GM19395 (cell line): Measurements from ENCODE around the gene PPA2.
A peak's percentile ranks its signal among the peaks of the same experiment; 100 is the strongest.
"Not testable (repeated sequence)": the region's sequence is repeated elsewhere in the genome, so short reads cannot be mapped to it uniquely, and the experiment has no call there.

ENCODE experiments used
- ATAC-seq: cut with Tn5 transposase; IDR thresholded peaks from one replicate; pipeline ENCODE4 v1.9.1; 2021; ENCODE audit warnings: mild to moderate bottlenecking, moderate library complexity; ENCODE audit not compliant: unreplicated experiment

PPA2 gene

DNA sequence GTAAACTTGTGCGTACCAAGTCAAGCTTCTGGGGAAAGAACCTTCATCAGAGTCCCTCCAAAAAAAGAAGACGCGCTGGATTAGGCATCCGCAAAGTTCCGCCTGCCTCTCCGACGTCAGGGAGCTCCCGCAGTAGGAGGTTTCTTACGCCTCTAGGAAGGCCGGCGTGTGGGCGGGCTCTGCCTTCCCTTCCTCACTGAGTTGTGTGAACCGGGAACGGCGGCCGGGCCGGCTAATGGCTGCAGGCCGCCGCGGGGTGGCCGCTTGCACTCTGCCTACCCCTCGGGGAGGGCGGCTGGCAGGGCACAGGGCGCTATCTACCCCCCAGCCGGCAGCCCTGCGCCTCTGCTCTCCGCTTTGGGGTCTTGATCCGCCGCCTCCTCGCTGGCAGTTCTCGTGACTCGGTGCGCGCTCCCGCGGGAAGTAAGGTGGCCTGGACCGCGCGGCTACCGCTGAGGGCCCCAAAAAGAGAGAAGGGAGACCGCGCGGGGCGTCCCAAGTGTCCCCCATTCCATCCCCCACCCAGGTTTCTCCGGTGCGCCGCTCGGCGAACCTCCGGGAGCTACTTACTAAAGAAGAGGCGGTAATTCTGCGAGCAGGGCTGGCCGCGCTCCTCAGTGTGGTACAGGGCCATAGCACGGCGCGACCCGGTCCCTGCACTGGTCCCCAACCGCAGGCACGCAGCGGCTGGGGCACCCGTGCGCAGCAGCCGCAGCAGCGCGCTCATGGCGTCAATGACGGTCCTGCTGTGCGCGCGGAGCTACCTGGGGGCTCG is at the start of gene PPA2:
Gene PPA2, minus strand, starts transcription at position 739 of the 775 bp plus-strand sequence. Its CDS starts 12 bp downstream, at position 727.
- peak; percentile 82 for ATAC-seq

DNA sequence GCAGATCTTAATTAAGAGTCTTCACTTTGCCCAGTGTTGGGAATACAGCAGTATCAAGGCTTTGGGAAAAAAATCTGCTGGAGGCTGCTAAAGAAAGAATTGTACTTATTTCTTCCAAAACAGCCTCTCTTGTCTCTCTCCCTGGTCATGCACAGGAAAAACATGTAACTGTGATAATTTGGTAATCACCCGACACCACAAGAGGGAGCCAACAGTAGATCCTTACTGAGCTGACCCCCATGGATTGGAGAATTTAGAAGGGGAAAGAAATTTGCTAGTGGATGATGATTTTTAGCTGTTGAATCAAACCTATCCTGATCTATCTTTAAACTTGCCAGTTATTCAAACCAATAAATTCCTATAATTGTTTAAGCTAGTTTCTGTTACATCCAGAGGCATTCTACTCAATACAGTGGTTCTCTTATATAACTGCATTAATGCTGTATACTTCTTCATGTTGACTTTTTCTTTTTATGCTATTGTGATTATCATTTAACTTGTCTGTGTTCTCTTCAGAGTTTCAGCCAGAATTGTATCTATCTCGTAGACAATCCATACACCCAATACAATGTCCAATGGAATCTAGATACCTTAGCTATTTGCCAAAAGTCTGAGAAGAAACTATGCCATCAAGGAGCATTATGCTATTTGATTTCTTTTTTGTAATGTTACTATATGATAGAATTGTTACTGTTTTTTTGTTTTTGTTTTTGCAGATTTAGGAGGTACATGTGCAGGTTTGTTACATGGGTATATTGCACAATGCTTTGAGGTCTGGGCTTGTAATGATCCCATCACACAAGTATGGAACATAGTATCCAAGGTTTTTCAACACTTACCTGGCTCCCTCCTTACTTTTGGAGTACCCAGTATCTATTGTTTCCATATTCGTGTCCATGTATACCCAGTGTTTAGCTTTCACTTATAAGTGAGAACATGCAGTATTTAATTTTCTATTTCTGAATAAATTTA is 47.2 kb upstream of the PPA2 start:
- peak; percentile 96 for ATAC-seq

DNA sequence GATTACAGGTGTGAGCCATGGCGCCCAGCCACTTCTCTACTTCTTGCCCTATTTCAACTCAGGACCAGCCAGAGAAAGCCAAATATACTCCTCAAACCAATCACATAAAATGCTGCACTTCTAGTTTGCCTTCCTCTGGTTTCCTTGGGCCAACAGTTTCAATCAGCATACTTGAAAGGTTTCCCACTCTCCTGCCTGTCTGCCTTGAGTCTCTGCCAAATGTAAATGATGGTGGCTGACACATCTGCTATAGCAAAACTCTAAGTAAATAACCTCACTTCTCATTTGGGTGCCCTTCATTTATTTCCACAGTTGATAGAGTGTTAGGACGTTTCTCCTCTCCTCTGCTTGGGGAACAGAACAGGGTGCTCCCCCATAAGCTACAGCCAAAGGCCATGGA is 36.4 kb upstream of the PPA2 start:
- ATAC-seq = no peak

DNA sequence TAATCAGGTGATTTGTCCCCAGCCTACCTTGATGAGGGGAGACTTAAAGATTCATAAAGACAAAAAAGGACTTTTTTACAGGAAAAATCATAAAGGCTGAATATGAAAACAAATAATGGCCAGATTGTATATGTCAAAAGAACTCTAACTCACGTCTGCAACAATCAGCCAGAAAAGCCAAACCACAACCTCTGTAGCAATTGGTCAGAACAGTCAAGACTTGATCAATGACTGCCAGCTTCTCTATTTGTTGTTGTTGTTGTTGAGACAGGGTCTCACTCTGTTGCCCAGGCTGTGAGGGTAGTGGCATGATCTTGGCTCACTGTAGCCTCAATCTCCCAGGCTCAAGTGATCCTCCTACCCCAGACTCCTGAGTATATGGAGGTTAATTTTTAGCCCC is 35.9 kb upstream of the PPA2 start:
- peak; percentile 18 for ATAC-seq

DNA sequence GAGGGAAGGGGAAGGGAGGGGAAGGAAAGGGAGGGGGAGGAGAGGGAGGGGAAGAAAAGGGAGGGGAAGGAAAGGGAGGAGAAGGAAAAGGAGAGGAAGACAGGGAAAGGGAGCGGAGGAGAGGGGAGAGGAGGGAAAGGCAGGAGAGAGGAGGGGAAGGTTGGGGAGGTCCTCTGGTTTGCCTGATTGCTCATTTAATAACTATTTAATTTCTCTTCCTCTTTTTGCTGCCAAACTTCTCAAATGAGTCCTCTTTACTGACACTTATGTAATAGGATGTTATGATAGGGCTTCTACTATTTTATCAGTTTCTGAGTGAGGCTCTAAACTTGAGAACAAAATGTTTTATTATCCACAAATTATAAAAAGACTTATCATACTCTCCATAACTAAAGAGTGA is 35.4 kb upstream of the PPA2 start:
- peak; percentile 94 for ATAC-seq

DNA sequence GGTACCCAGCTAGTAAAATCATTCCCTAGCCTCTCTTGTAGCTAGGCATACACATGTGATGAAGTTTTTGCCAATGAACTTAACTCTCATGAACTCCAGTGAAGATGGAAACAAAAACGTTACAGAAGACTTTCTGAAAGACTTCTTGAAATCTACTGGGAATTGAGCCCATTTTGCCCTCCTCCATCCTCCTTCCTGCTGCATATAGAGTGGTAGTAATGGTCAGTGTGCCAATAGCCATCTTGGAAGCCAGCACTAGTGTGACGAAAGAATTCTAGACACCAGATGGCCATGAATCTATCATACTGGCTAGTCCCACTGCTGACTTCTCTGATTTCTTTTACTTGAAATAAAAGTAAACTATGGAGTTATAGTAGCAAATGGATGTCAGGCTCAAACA is 30.9 kb upstream of the PPA2 start:
- ATAC-seq = no peak

DNA sequence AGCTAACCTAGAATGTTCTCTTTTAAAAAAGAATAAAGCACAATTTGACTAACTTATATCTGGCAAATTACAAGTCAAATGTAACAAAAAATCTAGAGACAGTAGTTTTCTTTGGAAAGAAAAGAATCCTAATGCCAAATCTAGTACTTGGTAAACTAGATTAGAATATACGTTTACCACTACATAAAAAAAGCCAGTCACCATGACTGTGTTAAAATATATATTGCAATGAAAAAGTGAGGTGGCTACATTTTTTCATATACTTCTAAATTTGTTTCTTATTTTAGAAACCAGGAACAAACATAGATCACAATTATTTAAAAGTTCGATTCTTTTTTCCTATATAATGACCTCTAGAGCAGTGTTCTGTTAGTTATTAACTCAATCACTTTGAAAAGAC is 29.6 kb upstream of the PPA2 start:
- no peak for ATAC-seq

DNA sequence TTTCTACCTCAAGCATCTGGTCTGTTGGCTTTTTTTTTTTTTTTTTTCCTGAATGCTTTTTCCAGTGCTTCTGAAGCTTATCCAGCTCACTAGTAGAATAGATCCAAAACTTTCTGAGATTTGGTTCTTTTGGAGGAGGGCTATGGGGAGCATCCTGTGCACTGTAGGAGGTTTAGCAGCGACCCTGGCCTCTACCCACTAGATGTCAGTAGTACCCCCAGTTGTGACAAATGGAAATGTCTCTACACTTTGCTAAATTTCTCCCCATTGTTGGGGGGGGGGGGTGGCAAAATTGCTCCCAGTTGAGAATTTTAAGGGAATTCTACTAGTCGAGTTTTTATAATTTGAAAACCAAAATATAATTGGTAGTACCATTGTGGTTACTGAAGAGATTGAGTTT is 23.0 kb upstream of the PPA2 start:
- ATAC-seq = no peak

DNA sequence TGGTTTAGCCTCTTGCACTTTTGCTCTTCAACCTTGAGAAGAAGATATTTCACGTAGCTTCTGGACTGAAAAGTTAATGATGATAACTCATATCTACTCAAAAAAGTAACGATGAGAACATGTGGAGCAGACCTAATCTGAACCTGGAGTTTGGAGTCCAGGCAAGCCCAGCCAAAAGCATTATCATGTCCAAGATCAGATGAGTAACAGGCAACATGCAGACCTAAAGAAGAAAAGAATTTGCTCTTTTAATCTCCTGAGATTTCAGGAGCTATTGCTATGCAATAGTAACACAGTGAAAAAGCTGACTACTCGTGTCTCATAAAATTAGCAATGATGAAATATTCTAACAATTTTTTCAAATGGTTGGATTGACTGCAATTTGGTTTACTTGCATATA is 21.8 kb upstream of the PPA2 start:
- ATAC-seq = no peak

DNA sequence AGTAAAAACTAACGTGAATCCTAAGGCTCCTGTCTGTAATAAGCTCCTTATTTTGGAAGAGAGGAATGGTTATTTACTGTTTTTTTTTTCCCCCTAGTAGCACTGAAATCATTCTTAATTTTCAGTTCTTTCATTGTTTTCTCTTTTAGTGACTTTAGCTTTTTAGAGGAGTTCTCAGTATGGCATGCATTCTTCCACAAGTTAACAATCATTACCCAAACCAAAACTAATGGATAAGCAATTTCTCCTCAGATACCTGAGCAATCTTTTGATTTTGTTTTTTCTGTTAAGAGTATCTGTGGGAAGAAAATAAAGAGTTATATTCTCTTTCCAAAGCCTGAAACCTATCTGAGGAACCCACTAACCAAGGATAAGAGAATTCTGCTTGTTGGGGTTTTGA is 16.7 kb upstream of the PPA2 start:
- ATAC-seq = no peak

DNA sequence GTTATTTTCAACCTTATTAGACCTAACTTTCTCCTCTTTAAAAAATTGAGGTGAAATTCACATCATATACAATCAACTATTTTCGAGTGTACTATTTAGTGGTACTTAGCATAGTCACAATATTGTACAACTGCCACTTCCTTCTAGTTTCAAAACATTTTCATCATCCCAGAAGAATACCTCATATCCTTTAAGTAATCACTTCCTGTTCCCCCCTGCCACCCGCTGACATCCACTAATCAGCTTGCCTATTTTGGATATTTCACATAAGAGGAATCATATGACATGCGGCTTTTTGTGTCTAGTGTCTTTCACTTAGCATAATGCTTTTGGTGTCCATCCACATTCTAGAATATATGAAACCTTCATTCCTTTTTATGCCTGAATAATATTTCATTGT is 10.0 kb upstream of the PPA2 start:
- no peak for ATAC-seq

DNA sequence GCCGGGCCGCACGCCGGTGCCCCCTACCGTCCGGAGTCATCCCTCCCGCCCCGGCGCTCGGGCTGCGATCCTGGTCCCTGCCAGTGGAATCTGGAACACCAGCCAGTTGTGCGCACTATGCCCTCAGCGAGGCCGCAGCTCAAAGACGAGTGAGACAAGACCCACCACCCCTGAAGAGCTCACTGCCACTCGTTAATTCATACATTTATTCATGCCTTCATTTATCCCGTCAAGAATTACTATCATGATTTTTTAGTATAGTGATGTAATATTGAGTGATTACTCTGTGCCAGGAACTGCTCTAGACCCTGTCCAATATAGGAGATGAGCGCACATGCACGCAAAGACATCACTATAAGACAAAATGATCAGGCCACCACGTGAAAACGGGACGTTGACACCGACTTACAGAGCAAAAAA is 247 bp upstream of the PPA2 start:
- peak; percentile 10 for ATAC-seq

DNA sequence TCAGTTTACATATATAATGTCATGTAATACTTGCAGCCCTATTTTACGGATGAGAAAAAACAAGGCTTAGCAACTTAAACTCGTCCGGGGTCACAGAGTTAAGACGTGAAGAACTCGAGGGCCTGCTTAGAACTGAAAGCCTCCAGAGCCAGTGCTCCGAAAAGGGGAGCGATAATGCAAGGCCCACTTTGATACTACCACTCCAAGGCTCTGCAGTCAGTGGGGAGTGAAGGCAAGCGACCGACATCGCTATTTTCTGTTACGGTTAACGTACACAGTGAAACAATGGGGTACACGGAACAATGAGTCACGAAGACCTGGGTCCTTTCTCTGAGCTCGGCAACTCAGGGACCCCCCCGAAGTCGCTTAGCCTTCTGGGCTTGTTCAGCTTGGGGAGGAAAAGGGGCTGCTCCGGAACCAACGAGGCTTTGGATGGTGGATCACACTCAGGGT is 965 bp downstream of the PPA2 start:
- ATAC-seq = no peak

DNA sequence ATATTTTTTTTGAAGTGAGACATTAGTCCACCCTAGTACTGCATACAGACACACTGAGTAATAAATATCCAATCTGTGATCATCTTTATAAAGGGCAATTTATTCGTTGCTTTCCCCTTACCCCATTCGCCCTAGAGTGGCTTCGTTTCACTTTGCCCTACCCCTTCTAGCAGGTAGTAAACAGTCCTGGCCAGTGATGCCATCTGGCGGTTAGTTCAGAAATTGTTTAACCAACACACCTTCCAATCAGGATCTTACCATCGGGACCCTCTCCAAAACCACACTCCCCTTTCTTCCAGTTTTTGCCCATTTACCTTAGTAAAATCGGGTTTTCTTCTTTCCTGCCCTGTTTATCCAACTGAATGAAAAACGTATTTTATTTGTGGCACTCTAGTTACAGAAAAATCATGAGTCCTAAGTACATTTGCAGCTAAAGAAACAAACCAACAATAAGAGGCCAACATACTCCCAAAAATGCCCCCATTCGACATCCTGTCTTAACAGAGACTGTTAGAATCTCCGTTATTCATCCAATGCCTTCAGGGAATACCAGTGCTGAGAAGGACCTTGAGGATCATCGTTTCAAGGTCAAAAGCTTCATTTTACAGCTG is 2.2 kb downstream of the PPA2 start:
- ATAC-seq = peak; percentile 48

DNA sequence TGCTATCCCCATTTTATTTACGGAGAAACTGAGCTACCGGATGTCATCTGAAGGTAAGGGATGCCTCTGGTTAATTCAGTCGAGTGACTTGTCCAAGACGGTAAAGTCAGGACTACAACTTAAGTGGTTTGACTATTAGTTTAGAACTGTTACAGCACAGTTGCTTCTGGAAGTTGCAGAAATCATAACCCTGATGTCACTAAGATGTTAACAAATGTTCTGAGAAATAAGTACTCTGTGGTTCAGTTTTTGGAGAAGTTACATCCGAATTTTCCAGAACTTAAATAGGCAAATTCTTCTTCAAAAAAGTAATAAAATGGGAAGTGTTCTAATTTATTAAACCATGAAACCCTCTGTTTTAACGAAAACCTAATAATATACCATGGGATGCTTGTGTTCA is 3.1 kb downstream of the PPA2 start:
- no peak for ATAC-seq

DNA sequence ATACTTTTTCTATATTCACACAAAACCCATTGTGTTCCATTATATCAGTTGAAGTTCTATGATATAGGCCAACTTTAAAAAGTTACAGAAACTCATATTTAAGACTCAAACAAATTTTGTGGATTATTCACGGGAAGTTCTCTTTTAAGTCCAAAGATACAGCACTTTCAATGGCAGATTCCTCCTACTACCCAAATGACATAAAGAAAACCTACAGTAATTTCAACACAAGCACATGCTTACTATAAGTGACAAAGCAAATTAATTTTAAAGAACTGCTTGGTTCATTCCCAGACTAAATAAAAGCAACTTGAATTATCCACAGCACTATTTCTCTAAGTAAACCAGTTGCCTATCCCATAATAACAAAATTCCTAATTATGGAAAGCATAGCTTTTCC is 4.1 kb downstream of the PPA2 start:
- no peak for ATAC-seq

DNA sequence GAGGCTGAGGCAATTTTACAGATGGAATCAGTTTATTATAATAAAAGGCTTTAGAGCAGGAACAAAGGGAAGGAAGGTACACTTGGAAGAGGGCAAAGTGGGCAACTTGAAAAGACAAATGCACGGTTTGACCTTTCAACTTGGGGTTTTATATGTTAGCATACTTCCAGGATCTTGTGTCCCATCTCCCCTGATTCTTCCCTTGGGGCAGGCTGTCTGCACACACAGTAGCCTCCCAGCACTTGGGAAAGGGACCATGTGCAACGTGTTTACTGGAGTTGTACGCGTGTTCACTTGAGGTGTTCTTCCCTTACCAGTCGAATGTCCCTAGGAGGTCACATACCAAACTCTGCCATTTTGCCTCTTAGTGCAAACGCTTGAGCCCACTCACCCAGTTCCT is 7.3 kb downstream of the PPA2 start:
- no peak for ATAC-seq

DNA sequence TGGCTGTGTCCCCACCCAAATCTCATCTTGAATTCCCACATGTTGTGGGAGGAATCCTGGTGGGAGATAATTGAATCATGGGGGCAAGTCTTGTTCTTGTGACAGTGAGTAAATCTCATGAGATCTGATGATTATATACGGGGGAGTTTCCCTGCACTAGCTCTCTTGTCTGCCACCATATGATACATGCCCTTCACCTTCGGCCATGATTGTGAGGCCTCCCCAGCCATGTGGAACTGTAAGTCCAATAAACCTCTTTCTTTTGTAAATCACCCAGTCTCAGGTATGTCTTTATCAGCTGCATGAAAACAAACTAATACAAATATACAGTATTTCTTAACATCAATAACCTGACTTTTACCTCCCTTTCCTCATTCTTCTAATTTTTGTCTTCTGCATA is 9.3 kb downstream of the PPA2 start:
- ATAC-seq = not testable (repeated sequence)

DNA sequence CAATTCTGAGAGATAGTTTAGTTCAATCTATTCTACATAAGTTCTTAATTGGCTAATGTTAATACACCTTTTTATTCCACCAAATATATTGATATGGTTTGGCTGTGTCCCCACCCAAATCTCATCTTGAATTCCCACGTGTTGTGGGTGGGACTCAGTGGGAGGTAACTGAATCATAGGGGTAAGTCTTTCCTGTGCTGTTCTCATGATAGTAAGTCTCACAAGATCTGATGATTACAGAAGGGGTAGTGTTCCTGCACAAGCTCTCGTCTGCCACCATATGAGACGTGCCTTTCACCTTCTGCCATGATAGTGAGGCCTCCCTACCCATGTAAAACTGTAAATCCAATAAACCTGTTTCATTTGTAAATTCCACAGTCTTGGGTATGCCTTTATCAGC is 11.3 kb downstream of the PPA2 start:
- ATAC-seq = no peak

DNA sequence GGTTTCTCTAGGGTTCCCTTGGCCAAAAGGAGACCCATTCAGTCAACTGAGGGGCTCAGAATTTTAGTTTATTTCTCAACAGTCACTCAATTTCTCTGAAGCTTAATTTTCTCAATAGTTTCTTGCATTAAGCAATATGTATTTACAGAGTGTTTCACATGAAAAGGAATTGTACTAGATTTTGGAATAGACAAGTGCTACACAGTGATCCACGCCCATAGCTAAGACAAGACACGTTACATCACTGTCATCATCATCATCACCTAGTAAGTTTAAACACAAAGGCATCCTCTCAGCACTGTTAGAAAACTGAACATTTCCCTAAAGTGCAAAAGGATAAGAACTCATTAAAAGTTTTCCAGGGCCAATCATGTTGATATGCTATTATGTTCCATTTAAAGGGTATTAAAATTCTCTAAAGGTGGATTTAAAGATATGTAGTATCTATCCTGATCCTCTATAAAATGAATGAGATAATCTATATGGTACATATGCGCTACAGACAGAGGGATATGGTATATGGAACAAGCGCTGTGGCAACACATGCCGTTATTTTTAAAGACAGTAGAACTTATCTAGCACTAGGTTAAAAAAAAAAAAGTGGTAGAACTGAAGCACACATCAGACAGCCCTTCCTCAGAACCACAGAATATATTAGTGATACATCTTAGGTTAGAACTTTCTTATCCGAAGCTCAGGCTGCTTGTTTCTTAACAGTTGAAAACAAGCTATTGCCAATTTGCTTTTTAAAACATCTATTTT is 12.1 kb downstream of the PPA2 start:
- no peak for ATAC-seq

DNA sequence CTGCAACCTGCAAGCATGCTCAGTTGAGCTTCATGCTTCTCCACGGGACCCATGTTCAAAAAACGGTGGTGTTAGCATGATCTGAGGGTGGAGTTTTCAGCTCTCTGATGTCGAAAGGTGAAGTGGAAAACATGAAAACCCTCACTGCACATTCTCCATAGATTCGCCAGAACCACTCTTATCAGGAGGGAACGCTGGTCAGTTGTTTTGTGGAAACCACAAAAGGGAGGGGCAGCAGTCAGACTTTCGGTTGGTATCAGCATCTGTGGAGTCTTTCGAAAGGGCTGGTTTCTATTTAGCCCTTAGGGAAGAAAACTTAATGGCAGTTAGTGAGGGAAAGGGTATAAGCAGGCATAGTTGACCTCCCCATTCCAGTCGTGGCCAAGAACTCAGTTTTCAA is 12.6 kb downstream of the PPA2 start:
- ATAC-seq = no peak
